Skeletal muscle satellite cell (primary cell): ENCODE results near the gene SLC29A3.

Experiments used
- H3K27me3 ChIP-seq: 2 replicates; pipeline ENCODE4 v1.7.0; 2013; ENCODE audit warnings: low read length; ENCODE audit not compliant: control insufficient read depth, insufficient read depth
- H3K36me3 ChIP-seq: 2 replicates; pipeline ENCODE4 v1.7.0; 2013; ENCODE audit warnings: mild to moderate bottlenecking, control low read depth, low read length; ENCODE audit not compliant: insufficient read depth
- H3K4me1 ChIP-seq: 2 replicates; pipeline ENCODE4 v1.7.0; 2013; ENCODE audit warnings: low read length; ENCODE audit not compliant: control insufficient read depth, insufficient read depth
- H3K4me2 ChIP-seq: 2 replicates; pipeline ENCODE4 v1.7.0; 2013; ENCODE audit warnings: mild to moderate bottlenecking, low read length
- H3K4me3 ChIP-seq: 2 replicates; pipeline ENCODE4 v1.7.0; 2013; ENCODE audit warnings: low read length
- H3K9ac ChIP-seq: 2 replicates; pipeline ENCODE4 v1.7.0; 2013; ENCODE audit warnings: mild to moderate bottlenecking, low read depth, low read length, moderate library complexity
- H3K9me3 ChIP-seq: replicated peaks from 2 replicates; pipeline ENCODE4 v1.7.0; 2013; ENCODE audit warnings: mild to moderate bottlenecking, control low read depth, low read length

SLC29A3 gene

GRCh38 chr10:71285986-71286385, 33.1 kb upstream of the SLC29A3 start:
- Histone ChIP-seq H3K9ac (no peak overlapping the region), H3K36me3 (no peaks in the 10 kb centered on the region)

GRCh38 chr10:71286521-71287294, 32.4 kb upstream of the SLC29A3 start:
- no peak overlapping the region for H3K9ac ChIP-seq
- no peaks in the 10 kb centered on the region for H3K9me3 ChIP-seq
- H3K4me1 ChIP-seq, result peaks cover 11% of the 10 kb centered on the region
- no peak overlapping the region for H3K4me3 ChIP-seq
- no peaks in the 10 kb centered on the region for H3K36me3 ChIP-seq
- H3K27me3 ChIP-seq, result no peaks in the 10 kb centered on the region
- H3K4me2 ChIP-seq, result no peak overlapping the region

More at GRCh38 chr10:71285986-71286385, 33.1 kb upstream of the SLC29A3 start:
- Histone ChIP-seq H3K4me2 (no peak overlapping the region), H3K9me3 (no peaks in the 10 kb centered on the region), H3K27me3 (no peaks in the 10 kb centered on the region), H3K4me1 (peaks cover 8% of the 10 kb centered on the region), H3K4me3 (no peak overlapping the region)

DNA sequence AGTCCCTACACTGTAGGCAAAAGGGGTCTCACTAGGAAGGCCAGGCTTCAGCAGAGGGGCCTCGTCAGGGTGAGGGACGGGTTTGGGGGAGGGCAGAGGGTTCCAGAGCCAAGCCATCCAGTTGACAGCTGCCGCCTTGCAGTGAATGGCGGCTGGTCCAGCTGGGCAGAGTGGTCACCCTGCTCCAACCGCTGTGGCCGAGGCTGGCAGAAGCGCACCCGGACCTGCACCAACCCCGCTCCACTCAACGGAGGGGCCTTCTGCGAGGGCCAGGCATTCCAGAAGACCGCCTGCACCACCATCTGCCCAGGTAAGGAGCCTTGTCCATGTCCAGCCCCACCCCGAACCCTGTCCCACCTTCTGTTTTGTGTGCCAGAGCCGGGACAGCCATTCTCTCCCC, 31.6 kb upstream of the SLC29A3 start:
- no peak overlapping the region for H3K9ac ChIP-seq
- H3K9me3 ChIP-seq, result no peaks in the 10 kb centered on the region
- no peaks in the 10 kb centered on the region for H3K27me3 ChIP-seq
- no peak overlapping the region for H3K4me3 ChIP-seq
- H3K36me3 ChIP-seq, result no peaks in the 10 kb centered on the region
- H3K4me1 ChIP-seq, result peaks cover 11% of the 10 kb centered on the region
- H3K4me2 ChIP-seq, result no peak overlapping the region

- H3K27me3 ChIP-seq, result no peaks in the 10 kb centered on the region
- H3K9ac ChIP-seq, result no peak overlapping the region
- no peak overlapping the region for H3K4me3 ChIP-seq
- no peak overlapping the region for H3K4me2 ChIP-seq
- H3K9me3 ChIP-seq, result no peaks in the 10 kb centered on the region
- no peaks in the 10 kb centered on the region for H3K36me3 ChIP-seq
- peaks cover 11% of the 10 kb centered on the region for H3K4me1 ChIP-seq
Measured at GRCh38 chr10:71288461-71288860, 30.6 kb upstream of the SLC29A3 start.

DNA sequence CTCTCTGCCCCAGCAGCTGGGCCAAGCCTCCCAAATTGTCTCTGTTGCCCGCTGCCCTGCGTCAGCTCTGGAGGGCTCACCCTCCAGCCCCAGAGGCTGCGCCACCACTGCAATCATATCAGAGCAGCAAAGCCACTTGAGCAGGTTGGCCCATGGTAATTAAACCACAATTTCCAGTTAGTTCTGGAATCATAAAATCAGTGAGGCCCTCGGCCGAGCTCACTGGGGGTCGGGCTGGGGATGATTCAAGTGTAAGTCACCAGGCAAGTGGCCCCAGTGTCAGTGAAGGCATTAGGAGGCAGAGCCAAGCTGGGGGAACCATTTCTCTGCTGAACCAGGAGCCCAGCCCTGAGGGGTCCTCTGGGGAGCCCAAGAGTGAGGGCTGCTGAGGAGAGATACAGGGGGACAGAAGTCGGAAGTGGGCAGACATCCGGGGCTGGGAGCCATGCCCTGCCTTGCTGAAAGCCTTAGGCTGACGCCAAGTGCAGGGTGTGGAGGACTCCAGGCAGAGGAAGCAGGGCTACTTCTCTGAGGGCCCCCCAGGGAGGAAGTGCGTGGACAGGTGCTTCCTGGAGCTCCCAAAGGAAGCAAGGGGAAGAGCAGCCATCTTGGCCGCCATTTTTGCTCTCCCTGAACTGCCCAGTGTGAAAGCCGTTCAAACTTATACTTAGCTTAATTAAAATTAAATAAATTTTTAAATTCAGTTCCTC, 29.5 kb upstream of the SLC29A3 start:
- Histone ChIP-seq H3K4me2 (no peak overlapping the region), H3K4me1 (peaks cover 11% of the 10 kb centered on the region), H3K9me3 (no peaks in the 10 kb centered on the region), H3K27me3 (no peaks in the 10 kb centered on the region), H3K4me3 (no peak overlapping the region), H3K9ac (no peak overlapping the region), H3K36me3 (no peaks in the 10 kb centered on the region)

DNA sequence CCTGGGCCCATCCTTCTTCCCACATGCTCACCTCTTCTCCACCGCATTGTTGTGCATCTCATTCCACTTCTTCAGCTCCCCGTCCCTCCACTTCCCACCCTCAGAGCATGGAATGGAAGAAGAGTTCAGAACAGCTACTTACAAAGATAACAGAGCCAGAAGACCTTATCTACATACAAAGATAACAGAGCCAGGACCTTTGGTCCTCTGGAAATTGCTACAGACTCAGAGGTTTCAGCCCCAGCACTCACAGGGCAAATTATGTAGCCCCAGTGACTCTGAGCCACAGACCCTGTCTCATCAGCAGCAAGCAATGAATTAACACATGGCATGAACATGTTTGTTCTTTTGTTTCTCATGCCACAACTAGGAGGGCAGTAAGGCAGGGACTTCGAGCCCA, 28.7 kb upstream of the SLC29A3 start:
- H3K27me3 ChIP-seq, result no peaks in the 10 kb centered on the region
- H3K9ac ChIP-seq, result no peak overlapping the region
- no peaks in the 10 kb centered on the region for H3K36me3 ChIP-seq
- H3K4me3 ChIP-seq, result no peak overlapping the region
- H3K9me3 ChIP-seq, result no peaks in the 10 kb centered on the region
- peaks cover 11% of the 10 kb centered on the region for H3K4me1 ChIP-seq
- no peak overlapping the region for H3K4me2 ChIP-seq

GRCh38 chr10:71290806-71291527, 28.1 kb upstream of the SLC29A3 start:
- Histone ChIP-seq H3K36me3 (no peaks in the 10 kb centered on the region), H3K27me3 (no peaks in the 10 kb centered on the region), H3K4me3 (no peak overlapping the region), H3K4me2 (no peak overlapping the region), H3K9ac (no peak overlapping the region), H3K4me1 (peaks cover 11% of the 10 kb centered on the region), H3K9me3 (no peaks in the 10 kb centered on the region)

GRCh38 chr10:71291528-71291900, 27.5 kb upstream of the SLC29A3 start:
- H3K4me2 ChIP-seq, result no peak overlapping the region
- H3K4me1 ChIP-seq, result peaks cover 11% of the 10 kb centered on the region
- H3K36me3 ChIP-seq, result no peaks in the 10 kb centered on the region
- H3K9me3 ChIP-seq, result no peaks in the 10 kb centered on the region
- no peaks in the 10 kb centered on the region for H3K27me3 ChIP-seq
- no peak overlapping the region for H3K4me3 ChIP-seq
- H3K9ac ChIP-seq, result no peak overlapping the region

- H3K36me3 ChIP-seq, result no peaks in the 10 kb centered on the region
- no peak overlapping the region for H3K4me2 ChIP-seq
- H3K9ac ChIP-seq, result no peak overlapping the region
- H3K9me3 ChIP-seq, result no peaks in the 10 kb centered on the region
- H3K27me3 ChIP-seq, result no peaks in the 10 kb centered on the region
- no peak overlapping the region for H3K4me3 ChIP-seq
- H3K4me1 ChIP-seq, result peaks cover 11% of the 10 kb centered on the region
Measured at GRCh38 chr10:71292624-71293445, 26.2 kb upstream of the SLC29A3 start.

- Histone ChIP-seq H3K9me3 (no peaks in the 10 kb centered on the region), H3K4me3 (no peak overlapping the region), H3K9ac (no peak overlapping the region), H3K4me1 (peaks cover 11% of the 10 kb centered on the region), H3K36me3 (no peaks in the 10 kb centered on the region), H3K4me2 (no peak overlapping the region), H3K27me3 (no peaks in the 10 kb centered on the region)
Measured at GRCh38 chr10:71293446-71294084, 25.5 kb upstream of the SLC29A3 start.
